HL-60 (cell line): ENCODE results near the gene ICA1.

Source experiments
- DNase-seq, 2 experiments: peaks; one replicate each; pipeline ENCODE4 v3.0.0-alpha.2; 2010 to 2020; ENCODE audit warnings: low read depth in 1 of 2, low spot score in 1 of 2
- H3K27ac ChIP-seq: fragments of 250-450 bp; sonication (Bioruptor Pico); replicated peaks from 2 replicates; pipeline ENCODE4 v1.5.1; 2020; ENCODE audit warnings: mild to moderate bottlenecking, moderate library complexity
- H3K27me3 ChIP-seq: fragments of 250-450 bp; sonication (Bioruptor Pico); 2 replicates; pipeline ENCODE4 v1.5.1; 2021; ENCODE audit warnings: mild to moderate bottlenecking, moderate library complexity; ENCODE audit not compliant: insufficient read depth, poor library complexity, severe bottlenecking
- H3K4me3 ChIP-seq: replicated peaks from 2 replicates; pipeline ENCODE4 v1.5.1; 2011; ENCODE audit warnings: mild to moderate bottlenecking, control low read depth, low read length; ENCODE audit not compliant: insufficient read depth
- GABPA ChIP-seq: IDR thresholded peaks from 2 replicates; pipeline ENCODE4 v1.6.1; 2012; ENCODE audit warnings: low read depth
- POLR2AphosphoS5 ChIP-seq: IDR thresholded peaks from 2 replicates; pipeline ENCODE4 v1.6.1; 2012; ENCODE audit warnings: low read depth
- SPI1 ChIP-seq: IDR thresholded peaks from 2 replicates; pipeline ENCODE4 v1.6.1; 2012; ENCODE audit warnings: low read depth, mild to moderate bottlenecking, borderline replicate concordance
- TF ChIP-seq, protein P1 (sequence below): IDR thresholded peaks from 2 replicates; pipeline ENCODE4 v1.6.1; 2012; ENCODE audit warnings: low read depth; ENCODE audit not compliant: insufficient replicate concordance
- TF ChIP-seq, protein P2 (sequence below): IDR thresholded peaks from one replicate; pipeline ENCODE4 v1.5.1; 2011; ENCODE audit warnings: low read length, control low read depth, inconsistent platforms; ENCODE audit not compliant: insufficient read depth

The ICA1 gene

DNA sequence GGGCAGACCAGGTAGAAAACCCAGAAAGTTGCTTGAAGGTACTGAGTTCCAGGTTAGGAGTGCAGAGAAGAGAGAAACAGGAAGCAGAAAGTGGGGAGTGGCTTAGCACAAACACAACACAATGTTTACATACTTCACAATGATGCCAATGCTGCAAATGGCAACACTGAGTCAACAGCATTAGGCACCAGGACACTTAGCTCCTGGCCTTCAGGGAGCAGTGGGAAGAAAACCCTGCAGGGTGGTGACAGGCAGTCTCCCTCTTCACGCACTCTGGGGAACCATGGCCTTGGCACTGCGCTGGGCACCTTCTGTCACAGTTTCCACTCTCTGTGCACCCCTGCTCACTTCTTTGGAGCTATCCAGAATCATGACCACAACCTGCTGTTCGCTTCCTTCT, 7.3 kb downstream of the ICA1 start:
- TF ChIP-seq, protein P1, sequence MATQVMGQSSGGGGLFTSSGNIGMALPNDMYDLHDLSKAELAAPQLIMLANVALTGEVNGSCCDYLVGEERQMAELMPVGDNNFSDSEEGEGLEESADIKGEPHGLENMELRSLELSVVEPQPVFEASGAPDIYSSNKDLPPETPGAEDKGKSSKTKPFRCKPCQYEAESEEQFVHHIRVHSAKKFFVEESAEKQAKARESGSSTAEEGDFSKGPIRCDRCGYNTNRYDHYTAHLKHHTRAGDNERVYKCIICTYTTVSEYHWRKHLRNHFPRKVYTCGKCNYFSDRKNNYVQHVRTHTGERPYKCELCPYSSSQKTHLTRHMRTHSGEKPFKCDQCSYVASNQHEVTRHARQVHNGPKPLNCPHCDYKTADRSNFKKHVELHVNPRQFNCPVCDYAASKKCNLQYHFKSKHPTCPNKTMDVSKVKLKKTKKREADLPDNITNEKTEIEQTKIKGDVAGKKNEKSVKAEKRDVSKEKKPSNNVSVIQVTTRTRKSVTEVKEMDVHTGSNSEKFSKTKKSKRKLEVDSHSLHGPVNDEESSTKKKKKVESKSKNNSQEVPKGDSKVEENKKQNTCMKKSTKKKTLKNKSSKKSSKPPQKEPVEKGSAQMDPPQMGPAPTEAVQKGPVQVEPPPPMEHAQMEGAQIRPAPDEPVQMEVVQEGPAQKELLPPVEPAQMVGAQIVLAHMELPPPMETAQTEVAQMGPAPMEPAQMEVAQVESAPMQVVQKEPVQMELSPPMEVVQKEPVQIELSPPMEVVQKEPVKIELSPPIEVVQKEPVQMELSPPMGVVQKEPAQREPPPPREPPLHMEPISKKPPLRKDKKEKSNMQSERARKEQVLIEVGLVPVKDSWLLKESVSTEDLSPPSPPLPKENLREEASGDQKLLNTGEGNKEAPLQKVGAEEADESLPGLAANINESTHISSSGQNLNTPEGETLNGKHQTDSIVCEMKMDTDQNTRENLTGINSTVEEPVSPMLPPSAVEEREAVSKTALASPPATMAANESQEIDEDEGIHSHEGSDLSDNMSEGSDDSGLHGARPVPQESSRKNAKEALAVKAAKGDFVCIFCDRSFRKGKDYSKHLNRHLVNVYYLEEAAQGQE, result no peak
- TF ChIP-seq GABPA (no peak), SPI1 (no peak), POLR2AphosphoS5 (no peak)
- TF ChIP-seq, protein P2, sequence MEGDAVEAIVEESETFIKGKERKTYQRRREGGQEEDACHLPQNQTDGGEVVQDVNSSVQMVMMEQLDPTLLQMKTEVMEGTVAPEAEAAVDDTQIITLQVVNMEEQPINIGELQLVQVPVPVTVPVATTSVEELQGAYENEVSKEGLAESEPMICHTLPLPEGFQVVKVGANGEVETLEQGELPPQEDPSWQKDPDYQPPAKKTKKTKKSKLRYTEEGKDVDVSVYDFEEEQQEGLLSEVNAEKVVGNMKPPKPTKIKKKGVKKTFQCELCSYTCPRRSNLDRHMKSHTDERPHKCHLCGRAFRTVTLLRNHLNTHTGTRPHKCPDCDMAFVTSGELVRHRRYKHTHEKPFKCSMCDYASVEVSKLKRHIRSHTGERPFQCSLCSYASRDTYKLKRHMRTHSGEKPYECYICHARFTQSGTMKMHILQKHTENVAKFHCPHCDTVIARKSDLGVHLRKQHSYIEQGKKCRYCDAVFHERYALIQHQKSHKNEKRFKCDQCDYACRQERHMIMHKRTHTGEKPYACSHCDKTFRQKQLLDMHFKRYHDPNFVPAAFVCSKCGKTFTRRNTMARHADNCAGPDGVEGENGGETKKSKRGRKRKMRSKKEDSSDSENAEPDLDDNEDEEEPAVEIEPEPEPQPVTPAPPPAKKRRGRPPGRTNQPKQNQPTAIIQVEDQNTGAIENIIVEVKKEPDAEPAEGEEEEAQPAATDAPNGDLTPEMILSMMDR, result no peak
- H3K4me3 ChIP-seq, result no peak overlapping the region
- no peak overlapping the region for H3K27ac ChIP-seq
- H3K27me3 ChIP-seq, result no peaks in the 10 kb centered on the region
- no peak for DNase-seq

DNA sequence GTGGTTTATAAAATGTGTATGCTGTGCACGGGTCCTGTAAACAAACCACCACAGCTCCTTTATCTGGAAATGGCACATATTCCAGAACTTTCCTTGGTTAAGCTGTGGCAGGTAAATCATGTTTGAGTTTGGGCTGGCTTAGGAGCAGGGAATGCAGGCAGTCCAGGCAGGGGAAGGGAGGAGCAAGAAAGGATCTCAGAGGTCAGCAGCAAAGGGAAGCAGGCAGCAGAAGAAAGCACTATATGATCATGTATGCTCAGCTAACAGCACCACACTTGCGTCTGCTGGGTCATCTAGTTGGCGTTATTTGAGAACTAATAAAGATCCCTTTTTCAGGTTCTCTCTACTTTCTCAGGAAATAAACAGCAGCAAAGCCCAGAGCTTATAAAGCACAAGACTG, 7.8 kb downstream of the ICA1 start:
- Histone ChIP-seq H3K4me3 (no peak overlapping the region), H3K27ac (no peak overlapping the region), H3K27me3 (no peaks in the 10 kb centered on the region)
- TF ChIP-seq POLR2AphosphoS5 (no peak), SPI1 (no peak), GABPA (no peak)
- TF ChIP-seq, protein P2, result no peak
- TF ChIP-seq, protein P1, result no peak
- DNase-seq, result no peak

DNA sequence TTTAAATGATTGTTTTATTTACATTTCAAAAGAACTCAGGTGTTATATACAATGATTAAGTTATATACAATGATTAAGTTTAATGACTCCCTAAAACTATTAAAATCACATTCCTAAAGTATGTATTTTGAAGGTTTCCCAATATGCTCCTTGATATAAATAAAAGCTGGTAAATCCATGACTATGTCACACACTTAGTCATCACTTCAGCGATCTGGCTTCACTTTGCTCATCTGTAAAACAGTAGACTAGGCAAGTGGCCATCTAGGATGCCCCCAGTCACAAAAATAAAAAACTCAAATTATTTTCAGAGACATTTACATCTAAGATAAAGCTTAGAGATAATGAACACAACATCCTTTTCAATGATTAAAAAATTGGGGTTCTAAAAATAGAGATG, 10.8 kb downstream of the ICA1 start:
- no peaks in the 10 kb centered on the region for H3K27me3 ChIP-seq
- no peak overlapping the region for H3K4me3 ChIP-seq
- DNase-seq, result no peak
- TF ChIP-seq, protein P1, result no peak
- TF ChIP-seq, protein P2, result no peak
- TF ChIP-seq GABPA (no peak), POLR2AphosphoS5 (no peak), SPI1 (no peak)
- no peak overlapping the region for H3K27ac ChIP-seq
